H54 (cell line): Measurements from ENCODE around the gene PSMG4.

Experiments
- DNase-seq: peaks from one replicate; pipeline ENCODE4 v3.0.0; 2011; ENCODE audit warnings: low spot score, mixed read lengths; ENCODE audit not compliant: insufficient read length
- FAIRE-seq: peaks from 3 replicates; lab custom pipeline; 2011; peaks lifted over from hg19 to GRCh38; lab: Jason Lieb, UNC
- POLR2A ChIP-seq: IDR thresholded peaks from 2 replicates; pipeline ENCODE4 v1.6.1; 2011; ENCODE audit warnings: low read depth, mild to moderate bottlenecking, low read length

Gene PSMG4

GRCh38 chr6:3226481-3227362 lies 32.0 kb upstream of the PSMG4 start:
- no peak for TF ChIP-seq POLR2A
- DNase-seq: no peak
- no peak for FAIRE-seq

GRCh38 chr6:3227363-3228045 lies 31.2 kb upstream of the PSMG4 start, which contains the start of gene TUBB2B:
Gene TUBB2B, minus strand, starts transcription at chr6:3227653. Its CDS starts 110 bp downstream, at chr6:3227543.
- no peak for TF ChIP-seq POLR2A
- FAIRE-seq (no peak), DNase-seq (no peak)

GRCh38 chr6:3228046-3228671 lies 30.6 kb upstream of the PSMG4 start:
- no peak for TF ChIP-seq POLR2A
- DNase-seq (no peak), FAIRE-seq (no peak)

- DNase-seq: no peak
- no peak for TF ChIP-seq POLR2A
- FAIRE-seq: no peak
These were observed 29.8 kb upstream of the PSMG4 start for GRCh38 chr6:3228771-3229565.

- no peak for DNase-seq
- FAIRE-seq: no peak
- no peak for TF ChIP-seq POLR2A
These were observed 29.1 kb upstream of the PSMG4 start for GRCh38 chr6:3229566-3230178.

GRCh38 chr6:3230256-3230882 lies 28.4 kb upstream of the PSMG4 start:
- no peak for DNase-seq
- no peak for TF ChIP-seq POLR2A
- FAIRE-seq: no peak

GRCh38 chr6:3230900-3231246 lies 27.9 kb upstream of the PSMG4 start:
- TF ChIP-seq POLR2A: no peak
- no peak for FAIRE-seq
- DNase-seq: no peak

- peak; percentile 65 for DNase-seq
- no peak for FAIRE-seq
- TF ChIP-seq POLR2A: 0 out of 2 replicates have a peak, but pooled peaks have one; percentile 14
These were observed 27.3 kb upstream of the PSMG4 start for GRCh38 chr6:3231247-3232016.

GRCh38 chr6:3232017-3232945 lies 26.5 kb upstream of the PSMG4 start:
- FAIRE-seq (no peak), DNase-seq (no peak)
- TF ChIP-seq POLR2A: no peak

GRCh38 chr6:3233321-3233720 lies 25.4 kb upstream of the PSMG4 start:
- DNase-seq (no peak), FAIRE-seq (no peak)
- no peak for TF ChIP-seq POLR2A

- TF ChIP-seq POLR2A: no peak
- no peak for DNase-seq
- no peak for FAIRE-seq
These were observed 24.8 kb upstream of the PSMG4 start for GRCh38 chr6:3233904-3234303.
